Measurements from ENCODE around the gene PKP3.
"Not testable (repeated sequence)": the region's sequence is repeated elsewhere in the genome, so short reads cannot be mapped to it uniquely, and the experiment has no call there.

PKP3 gene

GRCh38 chr11:432501-433100, 38.6 kb downstream of the PKP3 start:
- DNase-seq = no peak

GRCh38 chr11:433111-433510, 39.1 kb downstream of the PKP3 start:
- DNase-seq = no peak

- no peak for DNase-seq
Observed at GRCh38 chr11:433641-434040, 39.6 kb downstream of the PKP3 start.

- no peak for DNase-seq
Observed at GRCh38 chr11:434496-434895, 40.5 kb downstream of the PKP3 start.

GRCh38 chr11:434999-435740, 41.2 kb downstream of the PKP3 start:
- not testable (repeated sequence) for DNase-seq

- DNase-seq = no peak
Observed at GRCh38 chr11:437228-437870, 43.3 kb downstream of the PKP3 start.

- DNase-seq = no peak
Observed at GRCh38 chr11:438101-438844, 44.3 kb downstream of the PKP3 start.

GRCh38 chr11:439315-440064, 45.5 kb downstream of the PKP3 start:
- no peak for DNase-seq

GRCh38 chr11:440065-441042, 46.3 kb downstream of the PKP3 start:
- DNase-seq = no peak

- DNase-seq = no peak
Observed at GRCh38 chr11:441043-441417, 47.0 kb downstream of the PKP3 start.

- peak; percentile 73 for DNase-seq
Observed at GRCh38 chr11:441418-442274, 47.6 kb downstream of the PKP3 start, which contains the start of gene ANO9. Gene ANO9, minus strand, starts transcription at chr11:442011. Its CDS starts 85 bp downstream, at chr11:441926.

GRCh38 chr11:442611-443081, 48.6 kb downstream of the PKP3 start:
- DNase-seq = no peak

- DNase-seq = peak; percentile 88
Observed at GRCh38 chr11:443542-444199, 49.7 kb downstream of the PKP3 start.

GRCh38 chr11:444396-445144, 50.6 kb downstream of the PKP3 start:
- DNase-seq = peak; percentile 83

GRCh38 chr11:445765-446588, 52.0 kb downstream of the PKP3 start:
- DNase-seq = peak; percentile 36

- DNase-seq = peak; percentile 70
Observed at GRCh38 chr11:446891-447290, 52.9 kb downstream of the PKP3 start.

GRCh38 chr11:447923-448731, 54.1 kb downstream of the PKP3 start:
- peak; percentile 96 for DNase-seq

All from NCI-H345 (cell line).